Stomach (tissue), 4 donors: ENCODE results near the gene CHN1.

Experiments used
- CTCF ChIP-seq, 7 experiments: fragments of 450-650 bp in 4 of 7; fragments of 200-600 bp in 3 of 7; sonication (generic) in 3 of 7; IDR thresholded peaks; one replicate each; pipeline ENCODE4 v1.5.1; 2016 to 2019; ENCODE audit warnings: antibody characterized with exemption in 7 of 7, control low read depth in 2 of 7, mild to moderate bottlenecking in 1 of 7
- EP300 ChIP-seq: sonication (generic); formaldehyde crosslinking; IDR thresholded peaks from one replicate; pipeline ENCODE4 v1.6.1; 2017; ENCODE audit warnings: antibody characterized with exemption
- POLR2A ChIP-seq, 4 donors: fragments of 450-650 bp; IDR thresholded peaks; one replicate each; pipeline ENCODE4 v1.6.1; 2016; ENCODE audit warnings: antibody characterized with exemption in 4 of 4, control low read depth in 2 of 4, mild to moderate bottlenecking in 1 of 4, moderate library complexity in 1 of 4
- POLR2AphosphoS5 ChIP-seq, 3 donors: sonication (generic); formaldehyde crosslinking; IDR thresholded peaks; one replicate each; pipeline ENCODE4 v1.6.1; 2016; ENCODE audit warnings: antibody characterized with exemption in 3 of 3

GRCh38 chr2:174931724-174932123, 73.5 kb downstream of the CHN1 start:
- TF ChIP-seq POLR2AphosphoS5 (IDR thresholded peaks at IDR 0.05), result no peak
- TF ChIP-seq CTCF (IDR thresholded peaks at IDR 0.05), result no peak
- TF ChIP-seq POLR2A (IDR thresholded peaks at IDR 0.05), result no peak
- no peak for TF ChIP-seq EP300
